ENCODE results near the gene NOP56. TPM values are rescaled to one million over a fixed set of nuclear protein-coding genes. Genes with fewer than 3 reads are reported as not detected.
A peak's percentile ranks its signal among the peaks of the same experiment; 100 is the strongest.

NOP56 gene
- 100 to 1,000 TPM; 202 to 234 (median 211) TPM for polyA plus RNA-seq (ENCODE audit: insufficient read depth in 1 of 5, insufficient read length in 5 of 5, low replicate concordance in 1 of 5)
- long read RNA-seq, donor 1, transcript NOP56-201 (12 exons, 2,400 nt) = minor isoform, 7 of 176 reads
- long read RNA-seq, donor 1, transcript NOP56-208 (2 exons, 735 nt) = major isoform, 68 of 176 reads
- long read RNA-seq, donor 1, transcript NOP56-205 (3 exons, 859 nt) = minor isoform, 12 of 176 reads
- long read RNA-seq, donor 1, transcript NOP56-219 (1 exons, 2,980 nt) = minor isoform, 41 of 176 reads
- long read RNA-seq, donor 1, partial matches to known transcripts = 32 of 176 reads
- long read RNA-seq, donor 1, other reads (novel, unspliced or antisense) = 0 of 176 reads
- long read RNA-seq, donor 2, transcript NOP56-205 (3 exons, 859 nt) = minor isoform, 6 of 105 reads
- long read RNA-seq, donor 2, transcript NOP56-208 (2 exons, 735 nt) = major isoform, 57 of 105 reads
- long read RNA-seq, donor 2, transcript NOP56-219 (1 exons, 2,980 nt) = minor isoform, 25 of 105 reads
- long read RNA-seq, donor 2, transcript NOP56-201 (12 exons, 2,400 nt) = minor isoform, 9 of 105 reads
- long read RNA-seq, donor 2, partial matches to known transcripts = 6 of 105 reads
- long read RNA-seq, donor 2, other reads (novel, unspliced or antisense) = 0 of 105 reads
- long read RNA-seq, donor 3, transcript NOP56-201 (12 exons, 2,400 nt) = minor isoform, 10 of 174 reads
- long read RNA-seq, donor 3, transcript NOP56-220 (2 exons, 2,662 nt) = minor isoform, 8 of 174 reads
- long read RNA-seq, donor 3, transcript NOP56-208 (2 exons, 735 nt) = major isoform, 67 of 174 reads
- long read RNA-seq, donor 3, transcript NOP56-219 (1 exons, 2,980 nt) = minor isoform, 45 of 174 reads
- long read RNA-seq, donor 3, partial matches to known transcripts = 27 of 174 reads
- long read RNA-seq, donor 3, other reads (novel, unspliced or antisense) = 0 of 174 reads
- long read RNA-seq, donor 4, transcript NOP56-219 (1 exons, 2,980 nt) = minor isoform, 24 of 78 reads
- long read RNA-seq, donor 4, transcript NOP56-208 (2 exons, 735 nt) = major isoform, 37 of 78 reads
- long read RNA-seq, donor 4, transcript NOP56-220 (2 exons, 2,662 nt) = minor isoform, 5 of 78 reads
- long read RNA-seq, donor 4, partial matches to known transcripts = 6 of 78 reads
- long read RNA-seq, donor 4, other reads (novel, unspliced or antisense) = 0 of 78 reads
- long read RNA-seq, donor 5, transcript NOP56-205 (3 exons, 859 nt) = minor isoform, 8 of 209 reads
- long read RNA-seq, donor 5, transcript NOP56-219 (1 exons, 2,980 nt) = minor isoform, 42 of 209 reads
- long read RNA-seq, donor 5, transcript NOP56-201 (12 exons, 2,400 nt) = minor isoform, 10 of 209 reads
- long read RNA-seq, donor 5, transcript NOP56-208 (2 exons, 735 nt) = major isoform, 95 of 209 reads
- long read RNA-seq, donor 5, partial matches to known transcripts = 33 of 209 reads
- long read RNA-seq, donor 5, other reads (novel, unspliced or antisense) = 0 of 209 reads
- long read RNA-seq, donor 6, transcript NOP56-201 (12 exons, 2,400 nt) = minor isoform, 10 of 220 reads
- long read RNA-seq, donor 6, transcript NOP56-205 (3 exons, 859 nt) = minor isoform, 5 of 220 reads
- long read RNA-seq, donor 6, transcript NOP56-208 (2 exons, 735 nt) = major isoform, 69 of 220 reads
- long read RNA-seq, donor 6, transcript NOP56-219 (1 exons, 2,980 nt) = minor isoform, 41 of 220 reads
- long read RNA-seq, donor 6, partial matches to known transcripts = 35 of 220 reads
- long read RNA-seq, donor 6, other reads (novel, unspliced or antisense) = 49 of 220 reads
- long read RNA-seq, donor 7, transcript NOP56-201 (12 exons, 2,400 nt) = minor isoform, 5 of 174 reads
- long read RNA-seq, donor 7, transcript NOP56-208 (2 exons, 735 nt) = major isoform, 110 of 174 reads
- long read RNA-seq, donor 7, transcript NOP56-219 (1 exons, 2,980 nt) = minor isoform, 33 of 174 reads
- long read RNA-seq, donor 7, partial matches to known transcripts = 19 of 174 reads
- long read RNA-seq, donor 7, other reads (novel, unspliced or antisense) = 0 of 174 reads
- long read RNA-seq, donor 8, transcript NOP56-201 (12 exons, 2,400 nt) = minor isoform, 5 of 61 reads
- long read RNA-seq, donor 8, transcript NOP56-219 (1 exons, 2,980 nt) = minor isoform, 18 of 61 reads
- long read RNA-seq, donor 8, transcript NOP56-208 (2 exons, 735 nt) = major isoform, 31 of 61 reads
- long read RNA-seq, donor 8, partial matches to known transcripts = 0 of 61 reads
- long read RNA-seq, donor 8, other reads (novel, unspliced or antisense) = 0 of 61 reads

- peak; percentile 94 to 97 for DNase-seq
Observed at GRCh38 chr20:2651772-2652723, at the start of gene NOP56. Gene NOP56 (plus strand): TSS chr20:2652632. CDS start chr20:2652661, 29 bp downstream.

- no peak for DNase-seq
Observed at GRCh38 chr20:2602746-2603145, 49.7 kb upstream of the NOP56 start.

GRCh38 chr20:2603816-2604505 is 48.5 kb upstream of the NOP56 start:
- no peak for DNase-seq

GRCh38 chr20:2604506-2604835 is 48.0 kb upstream of the NOP56 start:
- DNase-seq = no peak

- DNase-seq = no peak
Observed at GRCh38 chr20:2606507-2607006, 45.9 kb upstream of the NOP56 start.

- DNase-seq = no peak
Observed at GRCh38 chr20:2610326-2610725, 42.1 kb upstream of the NOP56 start.

GRCh38 chr20:2610941-2611720 is 41.3 kb upstream of the NOP56 start:
- no peak for DNase-seq

- DNase-seq = no peak
Observed at GRCh38 chr20:2612073-2612472, 40.4 kb upstream of the NOP56 start.

GRCh38 chr20:2616634-2617033 is 35.8 kb upstream of the NOP56 start:
- no peak for DNase-seq

- no peak for DNase-seq
Observed at GRCh38 chr20:2617099-2617714, 35.2 kb upstream of the NOP56 start.

- no peak for DNase-seq
Observed at GRCh38 chr20:2618815-2619214, 33.6 kb upstream of the NOP56 start.

GRCh38 chr20:2619337-2619736 is 33.1 kb upstream of the NOP56 start:
- DNase-seq = no peak

GRCh38 chr20:2619961-2620595 is 32.4 kb upstream of the NOP56 start:
- DNase-seq = no peak

- no peak for DNase-seq
Observed at GRCh38 chr20:2624190-2624589, 28.2 kb upstream of the NOP56 start.

GRCh38 chr20:2625062-2625461 is 27.4 kb upstream of the NOP56 start:
- no peak for DNase-seq
